Trophoblast cell (in vitro differentiated cells and primary cell): ENCODE measurements around the gene CDKN2B.

Experiments
- DNase-seq, 2 donors: peaks; one replicate each; pipeline ENCODE4 v3.0.0-alpha.2; 2016
- H2AFZ ChIP-seq: 2 replicates; pipeline ENCODE4 v1.6.1; 2013; ENCODE audit warnings: low read length, moderate library complexity, mild to moderate bottlenecking; ENCODE audit not compliant: insufficient read depth, poor library complexity
- H2AK5ac ChIP-seq: 2 replicates; pipeline ENCODE4 v1.6.1; 2013; ENCODE audit warnings: mild to moderate bottlenecking, low read length
- H2BK120ac ChIP-seq: 2 replicates; pipeline ENCODE4 v1.6.1; 2013; ENCODE audit warnings: low read length, mild to moderate bottlenecking, moderate library complexity; ENCODE audit not compliant: insufficient read depth, poor library complexity
- H2BK12ac ChIP-seq: 2 replicates; pipeline ENCODE4 v1.6.1; 2013; ENCODE audit warnings: mild to moderate bottlenecking, low read length, moderate library complexity
- H2BK5ac ChIP-seq: 2 replicates; pipeline ENCODE4 v1.6.1; 2013; ENCODE audit warnings: low read length, low read depth, moderate library complexity, mild to moderate bottlenecking; ENCODE audit not compliant: poor library complexity
- H3K14ac ChIP-seq: 2 replicates; pipeline ENCODE4 v1.6.1; 2013; ENCODE audit warnings: mild to moderate bottlenecking, low read length
- H3K18ac ChIP-seq: 2 replicates; pipeline ENCODE4 v1.6.1; 2013; ENCODE audit warnings: mild to moderate bottlenecking, low read length
- H3K23ac ChIP-seq: 2 replicates; pipeline ENCODE4 v1.6.1; 2013; ENCODE audit warnings: low read length
- H3K27ac ChIP-seq: 2 replicates; pipeline ENCODE4 v1.5.1; 2013; ENCODE audit warnings: low read depth, mild to moderate bottlenecking, inconsistent platforms, low read length, moderate library complexity
- H3K27me3 ChIP-seq: 2 replicates; pipeline ENCODE4 v1.6.1; 2013; ENCODE audit warnings: inconsistent platforms, mild to moderate bottlenecking, low read length, moderate library complexity; ENCODE audit not compliant: insufficient read depth
- H3K36me3 ChIP-seq, 2 experiments: 1 replicate in 1 of 2; 2 replicates in 1 of 2; pipeline ENCODE4 v1.6.1; 2013; ENCODE audit warnings: low read length in 2 of 2, mild to moderate bottlenecking in 2 of 2, moderate library complexity in 1 of 2; ENCODE audit not compliant: insufficient read depth in 2 of 2, control insufficient read depth in 1 of 2
- H3K4ac ChIP-seq: 2 replicates; pipeline ENCODE4 v1.6.1; 2013; ENCODE audit warnings: low read depth, mild to moderate bottlenecking, low read length, moderate library complexity
- H3K4me1 ChIP-seq, 2 experiments: 1 replicate in 1 of 2; 2 replicates in 1 of 2; pipeline ENCODE4 v1.6.1; 2013; ENCODE audit warnings: low read length in 2 of 2, mild to moderate bottlenecking in 2 of 2, moderate library complexity in 1 of 2; ENCODE audit not compliant: insufficient read depth in 2 of 2, control insufficient read depth in 1 of 2
- H3K4me2 ChIP-seq: 2 replicates; pipeline ENCODE4 v1.6.1; 2013; ENCODE audit warnings: inconsistent platforms, mild to moderate bottlenecking, low read length, moderate library complexity
- H3K4me3 ChIP-seq: 2 replicates; pipeline ENCODE4 v1.5.1; 2013; ENCODE audit warnings: mild to moderate bottlenecking, low read depth, low read length, inconsistent platforms
- H3K79me1 ChIP-seq: one replicate; pipeline ENCODE4 v1.6.1; 2013; ENCODE audit warnings: low read length
- H3K79me2 ChIP-seq: 2 replicates; pipeline ENCODE4 v1.6.1; 2013; ENCODE audit warnings: low read length, mild to moderate bottlenecking; ENCODE audit not compliant: control insufficient read depth, insufficient read depth, poor library complexity
- H3K9ac ChIP-seq: 2 replicates; pipeline ENCODE4 v1.6.1; 2013; ENCODE audit warnings: mild to moderate bottlenecking, low read length
- H3K9me3 ChIP-seq: 2 replicates; pipeline ENCODE4 v1.6.1; 2013; ENCODE audit warnings: low read depth, mild to moderate bottlenecking, control low read depth, inconsistent platforms, low read length; ENCODE audit not compliant: insufficient read depth
- H4K12ac ChIP-seq: 2 replicates; pipeline ENCODE4 v1.6.1; 2013; ENCODE audit warnings: low read depth, mild to moderate bottlenecking, low read length, moderate library complexity
- H4K8ac ChIP-seq: 2 replicates; pipeline ENCODE4 v1.6.1; 2013; ENCODE audit warnings: low read depth, mild to moderate bottlenecking, low read length, moderate library complexity
- H4K91ac ChIP-seq: one replicate; pipeline ENCODE4 v1.6.1; 2013; ENCODE audit warnings: low read depth, mild to moderate bottlenecking, low read length, moderate library complexity
- WGBS: extraction: QIAGEN DNeasy Blood & Tissue Kit; methylation state at CpG from one replicate; pipeline ENCODE4 v1.1.7; 2013; ENCODE audit warnings: missing lambda C conversion rate; ENCODE audit not compliant: insufficient read length, insufficient coverage; ENCODE audit errors: extremely low coverage; 5-methylcytosine and 5-hydroxymethylcytosine counted together

Gene CDKN2B

DNA sequence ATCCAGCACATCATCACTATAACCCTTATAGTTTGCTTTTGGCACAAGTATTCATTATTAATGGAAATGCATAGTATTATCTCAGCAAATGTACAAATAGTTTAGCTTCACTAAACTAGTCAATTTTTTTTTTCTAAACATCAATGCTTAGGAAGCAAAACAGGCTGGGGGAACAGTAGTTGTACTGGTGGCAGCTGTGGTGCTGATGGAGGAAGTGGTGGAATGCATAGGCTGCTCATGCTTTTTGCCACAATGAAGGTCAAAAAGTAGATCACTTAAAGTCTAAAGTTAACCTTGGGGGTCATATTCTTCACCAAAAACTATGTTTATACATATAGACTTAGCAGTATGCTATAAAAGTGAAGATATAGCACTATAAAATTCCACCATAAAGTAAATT, 36.3 kb upstream of the CDKN2B start:
- Histone ChIP-seq H3K18ac (no peak overlapping the region), H3K9me3 (no peaks in the 10 kb centered on the region), H2AFZ (no peak overlapping the region), H4K12ac (no peak overlapping the region), H3K4me3 (no peak overlapping the region), H3K27ac (no peak overlapping the region), H2AK5ac (no peak overlapping the region), H4K8ac (no peak overlapping the region), H3K23ac (no peak overlapping the region), H3K14ac (no peak overlapping the region), H2BK5ac (no peak overlapping the region), H3K4me1 (peaks cover 3 to 8% of the 10 kb centered on the region in 2 experiments), H4K91ac (no peak overlapping the region), H3K9ac (no peak overlapping the region), H3K79me2 (no peaks in the 10 kb centered on the region), H3K36me3 (no peaks in the 10 kb centered on the region), H3K79me1 (peaks cover 3% of the 10 kb centered on the region), H3K4me2 (no peak overlapping the region), H3K27me3 (no peaks in the 10 kb centered on the region), H3K4ac (no peak overlapping the region), H2BK12ac (no peak overlapping the region), H2BK120ac (no peak overlapping the region)
- no peak for DNase-seq

DNA sequence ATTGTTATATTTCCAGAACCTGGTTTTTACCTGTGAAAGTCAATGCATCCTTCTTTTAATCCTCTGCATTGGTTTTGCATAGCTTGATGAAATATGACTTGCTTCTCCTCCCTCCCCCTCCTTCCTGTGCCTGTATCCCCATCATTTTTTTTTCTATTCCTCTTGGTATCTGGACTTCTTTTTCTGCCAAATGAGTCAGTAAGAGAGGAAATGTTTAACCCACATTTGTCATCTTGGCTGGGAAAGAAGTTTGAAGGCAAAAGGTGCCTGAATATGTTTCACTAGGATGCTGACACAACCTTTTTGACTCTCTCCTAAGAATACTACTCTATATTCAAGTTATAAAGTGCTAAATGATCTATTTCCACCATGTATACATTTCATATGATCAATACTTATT, 35.5 kb upstream of the CDKN2B start:
- Histone ChIP-seq H2BK120ac (no peak overlapping the region), H2BK12ac (no peak overlapping the region), H3K4me2 (no peak overlapping the region), H3K79me1 (peaks cover 5% of the 10 kb centered on the region), H3K9ac (no peak overlapping the region), H2AFZ (no peak overlapping the region), H4K8ac (no peak overlapping the region), H3K36me3 (no peaks in the 10 kb centered on the region), H3K18ac (no peak overlapping the region), H3K14ac (no peak overlapping the region), H2BK5ac (no peak overlapping the region), H4K91ac (no peak overlapping the region), H3K79me2 (no peaks in the 10 kb centered on the region), H3K27me3 (no peaks in the 10 kb centered on the region), H3K4me1 (peaks cover 3 to 11% of the 10 kb centered on the region in 2 experiments), H3K4ac (no peak overlapping the region), H2AK5ac (no peak overlapping the region), H3K9me3 (no peaks in the 10 kb centered on the region), H3K27ac (no peak overlapping the region), H3K23ac (no peak overlapping the region), H3K4me3 (no peak overlapping the region), H4K12ac (no peak overlapping the region)
- no peak for DNase-seq

DNA sequence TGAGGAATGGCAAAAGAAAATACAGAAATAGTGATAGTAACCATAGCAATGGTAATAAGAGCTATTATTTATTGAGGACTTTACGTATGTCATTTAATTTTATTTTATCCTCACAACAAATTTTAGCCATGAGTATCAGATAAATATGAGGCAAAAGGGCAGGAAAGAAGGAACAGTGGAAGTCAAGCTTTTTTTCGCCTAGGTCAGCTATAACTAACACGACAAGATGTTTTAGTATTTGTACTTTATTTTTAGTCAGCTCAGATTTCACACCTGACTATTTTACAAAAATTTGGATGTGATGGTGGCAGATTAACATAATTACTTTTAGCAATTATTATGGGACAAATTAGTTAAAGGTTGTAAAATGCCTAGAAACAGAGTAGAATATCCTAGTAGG, 34.8 kb upstream of the CDKN2B start:
- Histone ChIP-seq H3K27me3 (no peaks in the 10 kb centered on the region), H4K8ac (no peak overlapping the region), H3K9ac (no peak overlapping the region), H3K4ac (no peak overlapping the region), H3K79me1 (peaks cover 5% of the 10 kb centered on the region), H4K12ac (no peak overlapping the region), H3K36me3 (no peaks in the 10 kb centered on the region), H3K23ac (no peak overlapping the region), H3K4me2 (no peak overlapping the region), H4K91ac (no peak overlapping the region), H3K18ac (no peak overlapping the region), H2AFZ (no peak overlapping the region), H3K79me2 (no peaks in the 10 kb centered on the region), H3K27ac (no peak overlapping the region), H2BK120ac (no peak overlapping the region), H3K14ac (no peak overlapping the region), H3K4me3 (no peak overlapping the region), H3K9me3 (no peaks in the 10 kb centered on the region), H2BK5ac (no peak overlapping the region), H3K4me1 (peaks cover 2 to 11% of the 10 kb centered on the region in 2 experiments), H2AK5ac (no peak overlapping the region), H2BK12ac (no peak overlapping the region)
- no CpG with 5 or more reads among the region's 3 CpGs for WGBS
- no peak for DNase-seq

DNA sequence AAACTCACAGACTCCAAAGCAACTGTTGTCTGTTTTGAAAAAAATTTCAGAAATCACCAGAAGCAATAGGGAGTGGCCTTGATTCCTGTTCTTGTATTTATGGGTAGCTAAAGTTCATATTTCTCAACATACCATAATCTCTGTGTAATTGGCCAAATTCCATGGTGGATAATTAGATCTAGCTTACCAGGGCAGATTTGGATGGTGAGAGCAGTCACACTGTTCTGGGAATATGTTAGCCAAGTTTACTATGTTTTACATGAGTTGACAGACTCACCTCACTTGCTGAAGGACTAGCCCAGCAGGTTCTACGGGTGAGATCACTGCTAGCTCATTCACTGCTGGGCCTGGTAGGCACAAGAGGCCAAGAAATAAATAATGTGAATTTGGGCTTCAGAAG, 32.7 kb upstream of the CDKN2B start:
- H3K4ac ChIP-seq: no peak overlapping the region
- peak; percentile 83 to 88 for DNase-seq
- no peak overlapping the region for H2AK5ac ChIP-seq
- no peak overlapping the region for H3K18ac ChIP-seq
- H3K36me3 ChIP-seq: no peaks in the 10 kb centered on the region
- H2AFZ ChIP-seq: no peak overlapping the region
- H3K4me1 ChIP-seq: peaks cover 2 to 12% of the 10 kb centered on the region in 2 experiments
- no peak overlapping the region for H3K14ac ChIP-seq
- WGBS: no CpG with 5 or more reads among the region's 1 CpG
- H4K12ac ChIP-seq: no peak overlapping the region
- H3K27ac ChIP-seq: peak overlapping the region; percentile 57
- no peaks in the 10 kb centered on the region for H3K9me3 ChIP-seq
- H4K8ac ChIP-seq: no peak overlapping the region
- no peak overlapping the region for H3K4me2 ChIP-seq
- H2BK12ac ChIP-seq: no peak overlapping the region
- H3K79me2 ChIP-seq: no peaks in the 10 kb centered on the region
- H3K27me3 ChIP-seq: no peaks in the 10 kb centered on the region
- H4K91ac ChIP-seq: no peak overlapping the region
- no peak overlapping the region for H2BK5ac ChIP-seq
- H3K23ac ChIP-seq: no peak overlapping the region
- no peak overlapping the region for H3K9ac ChIP-seq
- peaks cover 5% of the 10 kb centered on the region for H3K79me1 ChIP-seq
- no peak overlapping the region for H3K4me3 ChIP-seq
- H2BK120ac ChIP-seq: no peak overlapping the region

DNA sequence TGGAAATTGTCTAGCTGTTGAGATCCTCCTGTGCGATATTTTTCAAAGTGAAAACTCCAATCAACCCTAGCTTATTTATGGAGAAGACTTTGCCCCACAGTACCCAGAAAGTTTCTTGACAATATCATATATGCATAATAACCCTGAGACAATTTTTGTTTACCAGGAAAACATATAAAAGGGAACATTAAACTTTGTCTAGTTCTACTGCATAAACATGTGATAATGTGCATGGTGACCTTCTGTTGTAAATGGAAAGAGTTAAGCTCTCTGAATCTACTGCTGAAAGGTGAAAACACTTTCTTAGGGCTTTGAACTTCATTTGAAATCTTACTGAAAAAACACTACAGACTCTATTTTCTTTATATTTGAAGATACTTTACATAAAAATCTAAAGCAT, 32.2 kb upstream of the CDKN2B start:
- no peaks in the 10 kb centered on the region for H3K27me3 ChIP-seq
- H2BK12ac ChIP-seq: no peak overlapping the region
- no peak overlapping the region for H3K18ac ChIP-seq
- no peak for DNase-seq
- H2AFZ ChIP-seq: no peak overlapping the region
- H2BK120ac ChIP-seq: no peak overlapping the region
- H3K4me3 ChIP-seq: no peak overlapping the region
- no peak overlapping the region for H4K91ac ChIP-seq
- H3K36me3 ChIP-seq: no peaks in the 10 kb centered on the region
- no peak overlapping the region for H3K4me2 ChIP-seq
- no peak overlapping the region for H3K23ac ChIP-seq
- H2AK5ac ChIP-seq: no peak overlapping the region
- H3K4ac ChIP-seq: no peak overlapping the region
- peak overlapping the region; percentile 47 for H3K27ac ChIP-seq
- H3K9ac ChIP-seq: no peak overlapping the region
- no peaks in the 10 kb centered on the region for H3K79me2 ChIP-seq
- WGBS: no CpG with 5 or more reads among the region's 1 CpG
- no peak overlapping the region for H2BK5ac ChIP-seq
- no peak overlapping the region for H3K14ac ChIP-seq
- no peak overlapping the region for H4K8ac ChIP-seq
- H3K4me1 ChIP-seq: peaks cover 2 to 13% of the 10 kb centered on the region in 2 experiments
- H3K9me3 ChIP-seq: no peaks in the 10 kb centered on the region
- H4K12ac ChIP-seq: no peak overlapping the region
- peaks cover 5% of the 10 kb centered on the region for H3K79me1 ChIP-seq
